MCF 10A (cell line): ENCODE results near the gene MYRIP. TPM values are rescaled to one million over a fixed set of nuclear protein-coding genes. Genes with fewer than 3 reads are reported as not detected.
A peak's percentile ranks its signal among the peaks of the same experiment; 100 is the strongest.

ENCODE experiments used
- BruUV-seq: library from RNA; stranded (reverse); fragments of 400-500 nt; replicated peaks from 2 replicates; lab custom pipeline; 2021; lab: Mats Ljungman, UMichigan
- CTCF ChIA-PET: fragments of 300-600 bp; sonication (Branson Sonifier 250); formaldehyde crosslinking; extraction: SDS; loops from one replicate; lab custom pipeline; 2021; ENCODE audit warnings: antibody characterized with exemption, inconsistent platforms; lab: Yijun Ruan, JAX
- POLR2A ChIA-PET: fragments of 300-600, 350-650 bp; sonication (Branson Sonifier 250); formaldehyde crosslinking; extraction: SDS; loops from one replicate; lab custom pipeline; 2020; ENCODE audit warnings: antibody characterized with exemption, inconsistent platforms; lab: Yijun Ruan, JAX
- DNase-seq: peaks from one replicate; pipeline ENCODE4 v3.0.0-alpha.2; 2018; ENCODE audit not compliant: unreplicated experiment
- H3K27ac Mint-ChIP-seq: one replicate; pipeline ENCODE4 v1.8.0; 2022; ENCODE audit warnings: mild to moderate bottlenecking, low read depth, mixed read lengths; ENCODE audit not compliant: unreplicated experiment
- H3K27me3 Mint-ChIP-seq: one replicate; pipeline ENCODE4 v1.8.0; 2022; ENCODE audit warnings: mixed read lengths; ENCODE audit not compliant: insufficient read depth, unreplicated experiment
- H3K36me3 Mint-ChIP-seq: one replicate; pipeline ENCODE4 v1.8.0; 2022; ENCODE audit warnings: mild to moderate bottlenecking, moderate library complexity, mixed read lengths; ENCODE audit not compliant: insufficient read depth, unreplicated experiment
- H3K4me1 Mint-ChIP-seq: one replicate; pipeline ENCODE4 v1.8.0; 2022; ENCODE audit warnings: mixed read lengths; ENCODE audit not compliant: insufficient read depth, unreplicated experiment
- H3K4me3 Mint-ChIP-seq: one replicate; pipeline ENCODE4 v1.8.0; 2022; ENCODE audit warnings: mild to moderate bottlenecking, moderate library complexity, mixed read lengths; ENCODE audit not compliant: unreplicated experiment
- H3K9me3 Mint-ChIP-seq: one replicate; pipeline ENCODE4 v1.8.0; 2022; ENCODE audit warnings: mixed read lengths; ENCODE audit not compliant: unreplicated experiment
- CTCF ChIP-seq: fragments of 200-600 bp; IDR thresholded peaks from one replicate; pipeline ENCODE4 v1.8.0; 2022; ENCODE audit warnings: antibody characterized with exemption, mild to moderate bottlenecking; ENCODE audit not compliant: unreplicated experiment
- intact Hi-C: fragments of 100-400 bp; cut with micrococcal nuclease; formaldehyde crosslinking; loops from 2 replicates; pipeline ENCODE4 v1.14.1; 2022
- total RNA-seq: library from RNA; stranded (reverse); gene quantifications from 2 replicates; pipeline ENCODE4 v1.2.3, GENCODE V29; 2022

MYRIP gene
- total RNA-seq, 1 experiment from 2014 or later, result 0.19 TPM

- Mint-ChIP-seq H3K4me3 (no peak overlapping the region), H3K4me1 (no peaks in the 10 kb centered on the region), H3K36me3 (peaks cover 7% of the 10 kb centered on the region), H3K27me3 (no peaks in the 10 kb centered on the region), H3K27ac (peak overlapping the region; percentile 70), H3K9me3 (no peaks in the 10 kb centered on the region)
- intact Hi-C loops, result loop anchor here (5.0 kb wide), 1 partner anchor 49 kb away; the partner anchor contains the start of gene EIF1B
- peak; percentile 87 for DNase-seq
- no TSS peak for BruUV-seq
- ChIA-PET POLR2A (interaction anchor here (0.6 kb wide), 3 partner anchors 51 to 1809 kb away, joined by 3 read pairs; no protein-coding TSS in a partner anchor), CTCF (interaction anchor here (0.7 to 1.0 kb wide), 4 partner anchors 11 to 482 kb away, joined by 3 to 5 read pairs (median 4); partner anchors contain the start of gene EIF1B)
- TF ChIP-seq CTCF, result no peak
Measured at GRCh38 chr3:40258555-40258954, 449.1 kb downstream of the MYRIP start.

- POLR2A ChIA-PET, result no interaction called here
- no TSS peak for BruUV-seq
- no peak for DNase-seq
- no peaks in the 10 kb centered on the region for H3K9me3 Mint-ChIP-seq
- H3K27ac Mint-ChIP-seq, result no peak overlapping the region
- no peaks in the 10 kb centered on the region for H3K4me1 Mint-ChIP-seq
- no peak for TF ChIP-seq CTCF
- H3K27me3 Mint-ChIP-seq, result no peaks in the 10 kb centered on the region
- no peak overlapping the region for H3K4me3 Mint-ChIP-seq
- intact Hi-C loops, result no loop called here
- CTCF ChIA-PET, result interaction anchor here (0.6 to 1.1 kb wide), 3 partner anchors 46 to 349 kb away, joined by 3 to 4 read pairs (median 3); no protein-coding TSS in a partner anchor
- H3K36me3 Mint-ChIP-seq, result peaks cover 7% of the 10 kb centered on the region
Measured at GRCh38 chr3:40262331-40262730, 452.9 kb downstream of the MYRIP start.

GRCh38 chr3:40264451-40264850, 455.0 kb downstream of the MYRIP start:
- H3K9me3 Mint-ChIP-seq, result no peaks in the 10 kb centered on the region
- no peaks in the 10 kb centered on the region for H3K36me3 Mint-ChIP-seq
- no peaks in the 10 kb centered on the region for H3K4me1 Mint-ChIP-seq
- ChIA-PET CTCF (interaction anchor here (0.7 to 1.1 kb wide), 3 partner anchors 40 to 980 kb away, joined by 3 read pairs; no protein-coding TSS in a partner anchor), POLR2A (interaction anchor here (1.0 kb wide), 1 partner anchor 11 kb away, joined by 3 read pairs; no protein-coding TSS in a partner anchor)
- intact Hi-C loops, result no loop called here
- no peaks in the 10 kb centered on the region for H3K27me3 Mint-ChIP-seq
- no peak overlapping the region for H3K4me3 Mint-ChIP-seq
- TF ChIP-seq CTCF, result no peak
- DNase-seq, result no peak
- BruUV-seq, result no TSS peak
- no peak overlapping the region for H3K27ac Mint-ChIP-seq

- Mint-ChIP-seq H3K27ac (no peak overlapping the region), H3K36me3 (no peaks in the 10 kb centered on the region), H3K4me1 (no peaks in the 10 kb centered on the region), H3K4me3 (no peak overlapping the region), H3K9me3 (no peaks in the 10 kb centered on the region), H3K27me3 (no peaks in the 10 kb centered on the region)
- POLR2A ChIA-PET, result interaction anchor here (0.6 to 1.0 kb wide), 2 partner anchors 11 to 195 kb away, joined by 3 read pairs; no protein-coding TSS in a partner anchor
- no peak for DNase-seq
- intact Hi-C loops, result no loop called here
- BruUV-seq, result no TSS peak
- CTCF ChIA-PET, result interaction anchor here (1.1 kb wide), 1 partner anchor 39 kb away, joined by 3 read pairs; no protein-coding TSS in a partner anchor
- no peak for TF ChIP-seq CTCF
Measured at GRCh38 chr3:40265181-40265580, 455.8 kb downstream of the MYRIP start.
